Sciatic nerve (tissue), 2 donors: ENCODE results near the gene KCNJ10. TPM values are rescaled to one million over a fixed set of nuclear protein-coding genes. Genes with fewer than 3 reads are reported as not detected.
A peak's percentile ranks its signal among the peaks of the same experiment; 100 is the strongest.
"Not testable (repeated sequence)": the region's sequence is repeated elsewhere in the genome, so short reads cannot be mapped to it uniquely, and the experiment has no call there.

Experiments used
- ATAC-seq: fragments of 200-7000 bp; cut with Tn5 transposase; one replicate; pipeline ENCODE4 v1.9.1; 2020; ENCODE audit warnings: mild to moderate bottlenecking, moderate library complexity
- DNase-seq: peaks from one replicate; pipeline ENCODE4 v3.0.0-alpha.2; 2020; ENCODE audit warnings: low spot score
- intact Hi-C: fragments of 100-400 bp; cut with DNase I; formaldehyde crosslinking; loops from one replicate; pipeline ENCODE4 v1.14.2; 2022
- total RNA-seq: library from RNA; stranded (reverse); fragmentation: NEBNext Ultra II Directional; extraction: Animal tissue kit (Norgen Biotek cat#: 25700); gene quantifications from one replicate; pipeline ENCODE4 v1.2.1, GENCODE V29; 2021
- donor health status: DM: no; HTN: no; CAD: no.
- donor health status: DM: no; HTN: no; CAD: no.

The KCNJ10 gene
- total RNA-seq, 1 donor from 2014 or later, result 23.7 TPM

GRCh38 chr1:160070243-160071163 lies 543 bp upstream of the KCNJ10 start:
- intact Hi-C loops, result no loop called here
- ATAC-seq (peak; percentile 92), DNase-seq (peak; percentile 88)

GRCh38 chr1:160068225-160068624 lies 1.7 kb downstream of the KCNJ10 start:
- intact Hi-C loops, result no loop called here
- ATAC-seq (peak; percentile 25), DNase-seq (peak; percentile 71)

GRCh38 chr1:160066829-160067745 lies 2.9 kb downstream of the KCNJ10 start:
- intact Hi-C loops, result no loop called here
- no peak for DNase-seq
- no peak for ATAC-seq

GRCh38 chr1:160064746-160065145 lies 5.2 kb downstream of the KCNJ10 start:
- ATAC-seq (peak; percentile 17), DNase-seq (no peak)
- intact Hi-C loops, result no loop called here

- intact Hi-C loops, result no loop called here
- no peak for DNase-seq
- no peak for ATAC-seq
Measured at GRCh38 chr1:160064164-160064563, 5.8 kb downstream of the KCNJ10 start.

GRCh38 chr1:160063176-160063575 lies 6.8 kb downstream of the KCNJ10 start:
- ATAC-seq (no peak), DNase-seq (no peak)
- intact Hi-C loops, result no loop called here

- ATAC-seq (peak; percentile 77), DNase-seq (peak; percentile 81)
- intact Hi-C loops, result no loop called here
Measured at GRCh38 chr1:160062230-160062532, 7.8 kb downstream of the KCNJ10 start.

- DNase-seq, result no peak
- ATAC-seq, result peak; percentile 24
- intact Hi-C loops, result no loop called here
Measured at GRCh38 chr1:160061369-160062229, 8.4 kb downstream of the KCNJ10 start.

GRCh38 chr1:160058087-160058486 lies 11.9 kb downstream of the KCNJ10 start:
- no peak for ATAC-seq
- intact Hi-C loops, result no loop called here
- DNase-seq, result no peak

- intact Hi-C loops, result no loop called here
- ATAC-seq (no peak), DNase-seq (no peak)
Measured at GRCh38 chr1:160056648-160057169, 13.3 kb downstream of the KCNJ10 start.

GRCh38 chr1:160053548-160054365 lies 16.2 kb downstream of the KCNJ10 start:
- DNase-seq, result no peak
- ATAC-seq, result peak; percentile 29
- intact Hi-C loops, result no loop called here

GRCh38 chr1:160052936-160053335 lies 17.0 kb downstream of the KCNJ10 start:
- DNase-seq (no peak), ATAC-seq (no peak)
- intact Hi-C loops, result no loop called here

- DNase-seq (no peak), ATAC-seq (peak; percentile 77)
- intact Hi-C loops, result no loop called here
Measured at GRCh38 chr1:160050619-160051018, 19.3 kb downstream of the KCNJ10 start.

GRCh38 chr1:160050182-160050581 lies 19.8 kb downstream of the KCNJ10 start:
- intact Hi-C loops, ATAC-seq, DNase-seq: not testable (repeated sequence)

- ATAC-seq, result no peak
- intact Hi-C loops, result loop anchor here (5.0 kb wide), 1 partner anchor 33 kb away; the partner anchor contains the start of gene KCNJ9
- DNase-seq, result no peak
Measured at GRCh38 chr1:160049101-160049500, 20.9 kb downstream of the KCNJ10 start.

- no peak for DNase-seq
- no peak for ATAC-seq
- intact Hi-C loops, result loop anchor here (5.0 kb wide), 1 partner anchor 34 kb away; the partner anchor contains the start of gene KCNJ9
Measured at GRCh38 chr1:160048335-160048734, 21.6 kb downstream of the KCNJ10 start.

- no peak for ATAC-seq
- intact Hi-C loops, result loop anchor here (5.0 kb wide), 1 partner anchor 35 kb away; the partner anchor contains the start of gene KCNJ9
- DNase-seq, result no peak
Measured at GRCh38 chr1:160047111-160047991, 22.6 kb downstream of the KCNJ10 start.
